ENCODE data around the gene FGA. TPM values are rescaled to one million over a fixed set of nuclear protein-coding genes. Genes with fewer than 3 reads are reported as not detected.

FGA gene
- total and polyA plus RNA-seq, 2 of the 8 experiments (the other 6 are each of a cell fraction or from before 2014, with no cell fraction given) = not detected

DNA sequence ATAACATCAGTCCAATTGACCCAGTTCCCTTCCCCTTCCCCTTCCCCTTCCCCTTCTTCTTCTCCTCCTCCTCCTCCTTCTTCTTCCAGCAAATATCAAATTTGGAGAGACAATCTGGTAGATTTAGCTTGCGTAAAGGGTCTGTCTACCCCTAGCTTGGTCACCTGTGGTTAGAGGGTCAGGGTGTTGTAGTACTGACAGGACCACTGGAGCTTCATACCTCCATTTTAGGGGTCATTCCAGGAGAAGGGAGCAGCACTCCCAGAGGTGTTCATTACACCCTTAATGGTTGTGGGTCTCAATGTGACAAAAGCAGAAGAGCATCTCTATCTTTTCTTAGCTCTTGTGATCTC lies 31.4 kb downstream of the FGA start (continued):
- TF ChIP-seq, protein P1, sequence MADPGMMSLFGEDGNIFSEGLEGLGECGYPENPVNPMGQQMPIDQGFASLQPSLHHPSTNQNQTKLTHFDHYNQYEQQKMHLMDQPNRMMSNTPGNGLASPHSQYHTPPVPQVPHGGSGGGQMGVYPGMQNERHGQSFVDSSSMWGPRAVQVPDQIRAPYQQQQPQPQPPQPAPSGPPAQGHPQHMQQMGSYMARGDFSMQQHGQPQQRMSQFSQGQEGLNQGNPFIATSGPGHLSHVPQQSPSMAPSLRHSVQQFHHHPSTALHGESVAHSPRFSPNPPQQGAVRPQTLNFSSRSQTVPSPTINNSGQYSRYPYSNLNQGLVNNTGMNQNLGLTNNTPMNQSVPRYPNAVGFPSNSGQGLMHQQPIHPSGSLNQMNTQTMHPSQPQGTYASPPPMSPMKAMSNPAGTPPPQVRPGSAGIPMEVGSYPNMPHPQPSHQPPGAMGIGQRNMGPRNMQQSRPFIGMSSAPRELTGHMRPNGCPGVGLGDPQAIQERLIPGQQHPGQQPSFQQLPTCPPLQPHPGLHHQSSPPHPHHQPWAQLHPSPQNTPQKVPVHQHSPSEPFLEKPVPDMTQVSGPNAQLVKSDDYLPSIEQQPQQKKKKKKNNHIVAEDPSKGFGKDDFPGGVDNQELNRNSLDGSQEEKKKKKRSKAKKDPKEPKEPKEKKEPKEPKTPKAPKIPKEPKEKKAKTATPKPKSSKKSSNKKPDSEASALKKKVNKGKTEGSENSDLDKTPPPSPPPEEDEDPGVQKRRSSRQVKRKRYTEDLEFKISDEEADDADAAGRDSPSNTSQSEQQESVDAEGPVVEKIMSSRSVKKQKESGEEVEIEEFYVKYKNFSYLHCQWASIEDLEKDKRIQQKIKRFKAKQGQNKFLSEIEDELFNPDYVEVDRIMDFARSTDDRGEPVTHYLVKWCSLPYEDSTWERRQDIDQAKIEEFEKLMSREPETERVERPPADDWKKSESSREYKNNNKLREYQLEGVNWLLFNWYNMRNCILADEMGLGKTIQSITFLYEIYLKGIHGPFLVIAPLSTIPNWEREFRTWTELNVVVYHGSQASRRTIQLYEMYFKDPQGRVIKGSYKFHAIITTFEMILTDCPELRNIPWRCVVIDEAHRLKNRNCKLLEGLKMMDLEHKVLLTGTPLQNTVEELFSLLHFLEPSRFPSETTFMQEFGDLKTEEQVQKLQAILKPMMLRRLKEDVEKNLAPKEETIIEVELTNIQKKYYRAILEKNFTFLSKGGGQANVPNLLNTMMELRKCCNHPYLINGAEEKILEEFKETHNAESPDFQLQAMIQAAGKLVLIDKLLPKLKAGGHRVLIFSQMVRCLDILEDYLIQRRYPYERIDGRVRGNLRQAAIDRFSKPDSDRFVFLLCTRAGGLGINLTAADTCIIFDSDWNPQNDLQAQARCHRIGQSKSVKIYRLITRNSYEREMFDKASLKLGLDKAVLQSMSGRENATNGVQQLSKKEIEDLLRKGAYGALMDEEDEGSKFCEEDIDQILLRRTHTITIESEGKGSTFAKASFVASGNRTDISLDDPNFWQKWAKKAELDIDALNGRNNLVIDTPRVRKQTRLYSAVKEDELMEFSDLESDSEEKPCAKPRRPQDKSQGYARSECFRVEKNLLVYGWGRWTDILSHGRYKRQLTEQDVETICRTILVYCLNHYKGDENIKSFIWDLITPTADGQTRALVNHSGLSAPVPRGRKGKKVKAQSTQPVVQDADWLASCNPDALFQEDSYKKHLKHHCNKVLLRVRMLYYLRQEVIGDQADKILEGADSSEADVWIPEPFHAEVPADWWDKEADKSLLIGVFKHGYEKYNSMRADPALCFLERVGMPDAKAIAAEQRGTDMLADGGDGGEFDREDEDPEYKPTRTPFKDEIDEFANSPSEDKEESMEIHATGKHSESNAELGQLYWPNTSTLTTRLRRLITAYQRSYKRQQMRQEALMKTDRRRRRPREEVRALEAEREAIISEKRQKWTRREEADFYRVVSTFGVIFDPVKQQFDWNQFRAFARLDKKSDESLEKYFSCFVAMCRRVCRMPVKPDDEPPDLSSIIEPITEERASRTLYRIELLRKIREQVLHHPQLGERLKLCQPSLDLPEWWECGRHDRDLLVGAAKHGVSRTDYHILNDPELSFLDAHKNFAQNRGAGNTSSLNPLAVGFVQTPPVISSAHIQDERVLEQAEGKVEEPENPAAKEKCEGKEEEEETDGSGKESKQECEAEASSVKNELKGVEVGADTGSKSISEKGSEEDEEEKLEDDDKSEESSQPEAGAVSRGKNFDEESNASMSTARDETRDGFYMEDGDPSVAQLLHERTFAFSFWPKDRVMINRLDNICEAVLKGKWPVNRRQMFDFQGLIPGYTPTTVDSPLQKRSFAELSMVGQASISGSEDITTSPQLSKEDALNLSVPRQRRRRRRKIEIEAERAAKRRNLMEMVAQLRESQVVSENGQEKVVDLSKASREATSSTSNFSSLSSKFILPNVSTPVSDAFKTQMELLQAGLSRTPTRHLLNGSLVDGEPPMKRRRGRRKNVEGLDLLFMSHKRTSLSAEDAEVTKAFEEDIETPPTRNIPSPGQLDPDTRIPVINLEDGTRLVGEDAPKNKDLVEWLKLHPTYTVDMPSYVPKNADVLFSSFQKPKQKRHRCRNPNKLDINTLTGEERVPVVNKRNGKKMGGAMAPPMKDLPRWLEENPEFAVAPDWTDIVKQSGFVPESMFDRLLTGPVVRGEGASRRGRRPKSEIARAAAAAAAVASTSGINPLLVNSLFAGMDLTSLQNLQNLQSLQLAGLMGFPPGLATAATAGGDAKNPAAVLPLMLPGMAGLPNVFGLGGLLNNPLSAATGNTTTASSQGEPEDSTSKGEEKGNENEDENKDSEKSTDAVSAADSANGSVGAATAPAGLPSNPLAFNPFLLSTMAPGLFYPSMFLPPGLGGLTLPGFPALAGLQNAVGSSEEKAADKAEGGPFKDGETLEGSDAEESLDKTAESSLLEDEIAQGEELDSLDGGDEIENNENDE (IDR thresholded peaks at IDR 0.05; ENCODE audit: insufficient replicate concordance, low read length) = no peak
- TF ChIP-seq EGR1 (IDR thresholded peaks at IDR 0.05; ENCODE audit: borderline replicate concordance, low read depth, low read length) (no peak), SRF (IDR thresholded peaks at IDR 0.05; ENCODE audit: low read depth, low read length) (no peak), BCL11A (IDR thresholded peaks at IDR 0.05; ENCODE audit: low read depth in 2 of 2, low read length in 2 of 2) (no peak), RAD21 (IDR thresholded peaks at IDR 0.05 in 1 of 2, conservative IDR thresholded peaks at IDR 0.05 in 1 of 2; ENCODE audit: low read depth in 2 of 2, low read length in 2 of 2) (no peak), FOSL1 (IDR thresholded peaks at IDR 0.05; ENCODE audit: insufficient read depth, low read depth, low read length) (no peak), SIX5 (IDR thresholded peaks at IDR 0.05; ENCODE audit: low read depth, low read length) (no peak)
- TF ChIP-seq, protein P2, sequence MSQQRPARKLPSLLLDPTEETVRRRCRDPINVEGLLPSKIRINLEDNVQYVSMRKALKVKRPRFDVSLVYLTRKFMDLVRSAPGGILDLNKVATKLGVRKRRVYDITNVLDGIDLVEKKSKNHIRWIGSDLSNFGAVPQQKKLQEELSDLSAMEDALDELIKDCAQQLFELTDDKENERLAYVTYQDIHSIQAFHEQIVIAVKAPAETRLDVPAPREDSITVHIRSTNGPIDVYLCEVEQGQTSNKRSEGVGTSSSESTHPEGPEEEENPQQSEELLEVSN (IDR thresholded peaks at IDR 0.05) = no peak

All from H1 (cell line).